Subcutaneous adipose tissue (tissue), 4 donors: ENCODE results near the gene PRDM16. TPM values are rescaled to one million over a fixed set of nuclear protein-coding genes. Genes with fewer than 3 reads are reported as not detected.

Source experiments
- total RNA-seq, 4 donors: library from RNA; depleted of rRNA; stranded (reverse); fragments of >200 nt; gene quantifications; one replicate each; pipeline ENCODE4 v1.1.0, GENCODE V29; 2016
- TF ChIP-seq, protein P1 (sequence below): fragments of 450-650 bp; IDR thresholded peaks from one replicate; pipeline ENCODE4 v1.5.1; 2016; ENCODE audit warnings: low read depth, mild to moderate bottlenecking, control low read depth, antibody characterized with exemption, moderate library complexity

PRDM16 gene
- total RNA-seq, 4 donors from 2014 or later = 0.82 to 1.7 (median 1.1) TPM

DNA sequence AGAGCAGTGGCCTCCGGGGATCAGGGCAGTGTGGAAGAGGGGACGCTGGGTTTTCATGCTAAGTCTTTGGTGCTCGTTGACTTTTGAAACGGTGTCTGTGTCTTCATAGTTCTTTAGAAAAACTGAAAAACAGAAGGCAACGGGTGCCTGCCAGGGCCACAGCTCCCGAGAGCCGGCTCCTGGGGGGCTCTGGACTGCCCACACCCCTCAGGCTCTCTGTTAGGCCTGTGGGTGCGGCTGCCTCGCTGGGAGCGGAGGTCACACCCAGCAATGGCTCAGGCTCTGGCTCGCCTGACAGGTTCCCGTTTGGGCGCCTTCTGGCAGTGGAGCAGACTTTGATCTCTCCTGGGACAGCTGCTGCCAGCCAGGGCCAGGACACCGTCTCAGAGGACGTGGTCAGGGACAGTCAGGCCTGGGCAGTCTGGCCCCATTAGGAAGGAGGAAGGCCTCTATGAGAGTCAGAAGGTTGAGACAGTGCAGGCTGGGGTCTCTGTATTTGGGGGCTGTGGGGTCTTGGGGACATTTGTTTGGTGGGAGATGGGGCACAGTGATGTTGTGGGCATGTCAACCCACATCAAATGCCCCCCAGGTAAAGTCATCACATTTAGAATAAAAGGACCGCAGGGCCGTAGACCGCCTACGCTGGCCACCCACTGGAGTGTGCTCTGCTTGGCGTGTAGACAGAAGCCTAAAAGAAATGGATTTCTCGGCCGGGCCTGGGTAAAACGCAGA lies 391.1 kb downstream of the PRDM16 start:
- TF ChIP-seq, protein P1, sequence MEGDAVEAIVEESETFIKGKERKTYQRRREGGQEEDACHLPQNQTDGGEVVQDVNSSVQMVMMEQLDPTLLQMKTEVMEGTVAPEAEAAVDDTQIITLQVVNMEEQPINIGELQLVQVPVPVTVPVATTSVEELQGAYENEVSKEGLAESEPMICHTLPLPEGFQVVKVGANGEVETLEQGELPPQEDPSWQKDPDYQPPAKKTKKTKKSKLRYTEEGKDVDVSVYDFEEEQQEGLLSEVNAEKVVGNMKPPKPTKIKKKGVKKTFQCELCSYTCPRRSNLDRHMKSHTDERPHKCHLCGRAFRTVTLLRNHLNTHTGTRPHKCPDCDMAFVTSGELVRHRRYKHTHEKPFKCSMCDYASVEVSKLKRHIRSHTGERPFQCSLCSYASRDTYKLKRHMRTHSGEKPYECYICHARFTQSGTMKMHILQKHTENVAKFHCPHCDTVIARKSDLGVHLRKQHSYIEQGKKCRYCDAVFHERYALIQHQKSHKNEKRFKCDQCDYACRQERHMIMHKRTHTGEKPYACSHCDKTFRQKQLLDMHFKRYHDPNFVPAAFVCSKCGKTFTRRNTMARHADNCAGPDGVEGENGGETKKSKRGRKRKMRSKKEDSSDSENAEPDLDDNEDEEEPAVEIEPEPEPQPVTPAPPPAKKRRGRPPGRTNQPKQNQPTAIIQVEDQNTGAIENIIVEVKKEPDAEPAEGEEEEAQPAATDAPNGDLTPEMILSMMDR = no peak

DNA sequence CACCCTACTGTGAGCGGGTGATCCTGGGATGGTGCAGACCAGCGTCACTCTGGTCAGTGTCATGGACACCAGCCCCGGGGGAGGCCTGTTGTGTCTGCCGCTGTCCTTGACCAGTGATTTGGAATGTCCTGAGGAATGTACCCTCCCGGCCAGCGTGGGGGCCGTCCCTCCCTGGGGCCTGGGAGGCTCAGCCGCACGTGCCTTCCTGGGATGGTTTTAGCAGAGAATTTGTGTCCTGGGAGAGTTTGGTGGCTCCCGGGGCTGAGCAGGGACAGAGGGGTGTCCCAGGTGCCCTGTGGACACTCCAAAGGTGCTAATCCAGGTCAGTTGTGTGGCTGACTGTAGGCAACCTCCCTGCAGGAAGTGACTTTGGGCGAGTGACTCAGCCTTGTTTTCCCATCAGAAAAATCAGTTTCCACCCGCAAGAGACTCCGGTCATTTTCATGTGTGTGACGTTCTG lies 391.7 kb downstream of the PRDM16 start:
- TF ChIP-seq, protein P1 = no peak

DNA sequence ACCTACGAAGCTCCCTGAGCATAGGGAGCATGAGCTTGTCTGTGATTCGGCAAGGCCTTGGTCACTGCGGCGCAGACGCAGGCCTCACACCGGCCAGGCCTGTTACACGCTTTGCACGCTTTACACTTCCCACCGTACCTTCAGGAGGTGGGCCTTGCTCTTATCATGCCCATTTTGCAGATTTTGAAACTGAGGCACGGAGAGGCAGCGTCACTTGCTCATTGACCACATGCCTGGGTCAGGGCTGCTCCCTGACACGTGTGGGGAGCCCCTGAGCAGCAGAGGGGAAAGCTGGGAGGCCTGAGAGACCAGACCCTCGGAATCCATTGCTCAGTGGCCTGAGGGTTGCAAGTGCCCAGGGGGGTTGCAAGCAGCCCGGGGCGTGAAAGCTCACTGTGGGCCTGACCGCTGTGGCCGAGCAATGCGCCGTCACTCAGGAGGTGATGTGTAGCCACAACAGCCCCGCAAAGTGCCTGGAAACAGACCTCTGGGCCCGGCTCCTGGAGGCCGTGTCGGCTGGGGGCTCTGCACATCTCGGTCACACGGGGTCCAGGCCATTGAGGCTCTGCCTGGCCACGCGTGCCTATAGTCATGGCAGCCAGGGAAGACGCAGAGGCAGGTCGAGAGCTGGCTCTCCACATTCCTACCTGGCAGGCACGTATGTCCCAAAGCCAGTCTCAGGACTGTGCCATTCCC lies 392.4 kb downstream of the PRDM16 start:
- TF ChIP-seq, protein P1 = no peak

DNA sequence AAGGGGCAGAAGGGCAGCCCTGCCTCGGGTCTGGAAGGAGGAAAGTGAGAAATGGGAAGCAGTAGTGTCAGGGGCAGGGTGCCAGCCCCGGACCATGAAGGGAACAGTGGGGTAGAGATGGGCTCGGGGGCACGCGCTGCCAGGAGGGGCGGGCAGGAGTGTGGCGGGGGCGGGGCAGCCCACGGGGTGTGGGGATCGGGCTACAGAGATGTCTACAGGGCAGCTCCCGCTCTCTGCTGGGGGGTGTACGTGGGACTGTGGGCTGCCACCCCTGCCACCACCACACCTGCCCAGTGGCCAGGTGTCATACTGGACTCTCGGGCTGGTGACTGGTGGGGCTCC lies 392.9 kb downstream of the PRDM16 start:
- TF ChIP-seq, protein P1 = no peak

DNA sequence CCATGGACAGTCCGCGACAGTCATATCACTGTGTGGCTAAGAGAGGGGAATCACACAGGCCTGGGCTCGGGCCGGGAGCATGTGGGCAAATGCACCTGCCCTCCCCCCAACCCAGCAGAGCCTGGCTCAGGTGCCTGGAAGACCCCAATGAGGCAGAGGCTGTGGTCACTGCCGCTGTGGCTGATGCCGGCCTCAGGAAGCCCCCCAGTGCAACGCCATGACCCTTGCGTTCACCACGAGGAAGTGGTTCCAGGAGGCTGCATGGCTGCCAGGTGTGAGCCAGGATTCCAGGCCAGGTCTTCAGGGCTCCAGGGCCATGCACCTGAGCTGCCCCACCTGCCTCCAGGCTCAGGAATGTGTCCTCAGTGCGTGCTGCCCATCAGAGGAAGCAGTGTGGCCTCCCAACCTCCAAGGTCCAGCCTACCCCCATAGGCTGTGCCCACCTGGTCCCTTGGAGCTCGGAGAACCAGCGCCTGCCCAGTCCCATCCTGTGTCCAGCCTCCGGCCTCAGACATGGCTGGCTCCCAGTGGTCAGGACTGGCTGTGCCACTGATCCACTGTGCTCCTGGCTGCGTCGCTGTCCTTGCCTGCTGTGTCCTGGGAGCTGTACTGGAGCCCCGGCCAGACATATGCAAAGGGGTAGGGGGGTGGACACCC lies 393.5 kb downstream of the PRDM16 start:
- TF ChIP-seq, protein P1 = no peak

DNA sequence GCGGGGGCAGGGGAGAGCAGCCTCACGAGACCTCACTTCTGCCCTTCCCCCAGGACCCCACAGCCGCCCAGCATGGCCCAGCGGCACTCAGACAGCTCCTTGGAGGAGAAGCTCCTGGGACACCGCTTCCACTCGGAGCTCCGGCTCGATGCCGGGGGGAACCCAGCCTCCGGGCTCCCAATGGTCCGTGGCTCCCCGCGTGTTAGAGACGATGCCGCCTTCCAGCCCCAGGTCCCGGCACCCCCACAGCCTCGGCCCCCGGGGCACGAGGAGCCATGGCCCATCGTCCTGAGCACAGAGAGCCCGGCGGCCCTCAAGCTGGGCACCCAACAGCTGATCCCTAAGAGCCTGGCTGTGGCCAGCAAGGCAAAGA lies 394.0 kb downstream of the PRDM16 start:
- TF ChIP-seq, protein P1 = no peak

DNA sequence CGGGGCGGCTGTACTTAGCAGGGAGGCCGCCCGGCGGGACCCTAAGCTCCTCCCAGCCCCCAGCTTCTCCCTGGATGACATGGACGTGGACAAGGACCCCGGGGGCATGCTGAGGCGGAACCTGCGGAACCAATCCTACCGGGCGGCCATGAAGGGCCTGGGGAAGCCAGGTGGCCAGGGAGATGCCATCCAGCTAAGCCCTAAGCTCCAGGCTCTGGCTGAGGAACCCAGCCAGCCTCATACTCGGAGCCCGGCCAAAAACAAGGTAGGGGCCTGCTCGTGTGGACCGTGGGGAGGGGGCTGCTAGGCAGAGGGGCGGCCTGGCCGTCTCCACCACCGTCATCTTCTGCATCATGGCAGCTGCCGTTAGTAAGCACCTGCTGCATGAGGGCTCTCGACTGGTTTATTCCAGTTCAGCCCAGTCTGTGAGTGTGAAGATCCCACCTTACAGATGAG lies 394.4 kb downstream of the PRDM16 start:
- TF ChIP-seq, protein P1 = no peak
